ENCODE measurements around the gene PRORP. TPM values are rescaled to one million over a fixed set of nuclear protein-coding genes. Genes with fewer than 3 reads are reported as not detected.
"Not testable (repeated sequence)": the region's sequence is repeated elsewhere in the genome, so short reads cannot be mapped to it uniquely, and the experiment has no call there.

PRORP gene
- total RNA-seq, 2 experiments from 2014 or later: 40.2 to 46.0 TPM

DNA sequence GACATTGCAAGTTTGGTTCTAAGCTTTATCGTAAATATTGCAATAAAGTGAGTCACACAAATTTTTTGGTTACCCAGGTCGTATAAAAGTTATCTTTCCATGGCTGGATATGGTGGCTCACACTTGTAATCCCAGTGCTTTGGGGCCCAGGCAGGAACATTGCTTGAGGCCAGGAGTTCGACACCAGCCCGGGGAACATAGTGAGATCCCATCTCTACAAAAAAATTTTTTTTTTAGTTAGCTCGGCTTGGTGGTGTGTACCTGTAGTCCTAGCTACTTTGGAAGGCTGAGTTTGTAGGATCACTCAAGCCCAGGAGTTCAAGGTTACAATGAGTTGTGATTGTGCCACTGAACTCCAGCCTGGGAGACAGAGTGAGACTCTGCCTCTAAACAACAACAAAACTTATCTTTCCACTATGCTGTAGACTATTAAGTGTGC, 24.4 kb downstream of the PRORP start:
- POLR2A ChIA-PET: no interaction called here
- peaks cover 25% of the 10 kb centered on the region for H3K36me3 Mint-ChIP-seq (ENCODE audit: low read depth)
- H3K4me3 Mint-ChIP-seq: no peak overlapping the region
- CTCF ChIA-PET: interaction anchor here (1.0 kb wide), 2 partner anchors 9 to 15 kb away, joined by 4 read pairs; no protein-coding TSS in a partner anchor
- no peaks in the 10 kb centered on the region for H3K9me3 Mint-ChIP-seq
- no peak for DNase-seq
- H3K4me1 Mint-ChIP-seq: no peaks in the 10 kb centered on the region
- no peak overlapping the region for H3K27ac Mint-ChIP-seq
- no peaks in the 10 kb centered on the region for H3K27me3 Mint-ChIP-seq

DNA sequence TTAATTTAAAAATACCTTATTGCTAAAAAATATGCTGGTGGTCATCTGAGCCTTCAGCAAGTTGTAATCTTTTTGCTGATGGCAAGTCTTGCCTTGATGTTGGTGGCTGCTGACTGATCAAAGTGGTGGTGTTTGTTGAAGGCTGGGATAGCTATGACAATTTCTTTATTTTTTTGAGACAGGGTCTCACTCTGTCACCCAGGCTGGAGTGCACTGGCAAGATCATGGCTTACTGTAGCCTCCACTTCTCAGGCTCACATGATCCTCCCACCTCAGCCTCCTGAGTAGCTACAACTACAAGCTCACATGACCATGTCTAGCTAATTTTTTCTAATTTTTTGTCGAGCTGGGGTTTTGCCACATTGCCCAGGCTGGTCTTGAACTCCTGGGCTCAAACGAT, 24.8 kb downstream of the PRORP start:
- H3K27me3 Mint-ChIP-seq: no peaks in the 10 kb centered on the region
- no peak overlapping the region for H3K4me3 Mint-ChIP-seq
- H3K4me1 Mint-ChIP-seq: no peaks in the 10 kb centered on the region
- CTCF ChIA-PET: interaction anchor here (0.5 to 1.0 kb wide), 3 partner anchors 9 to 121 kb away, joined by 4 read pairs; no protein-coding TSS in a partner anchor
- peaks cover 25% of the 10 kb centered on the region for H3K36me3 Mint-ChIP-seq (ENCODE audit: low read depth)
- no peak overlapping the region for H3K27ac Mint-ChIP-seq
- H3K9me3 Mint-ChIP-seq: no peaks in the 10 kb centered on the region
- POLR2A ChIA-PET: no interaction called here
- DNase-seq: no peak

GRCh38 chr14:35147711-35148110, 25.4 kb downstream of the PRORP start:
- ChIA-PET POLR2A (no interaction called here), CTCF (interaction anchor here (0.5 kb wide), 1 partner anchor 120 kb away, joined by 4 read pairs; no protein-coding TSS in a partner anchor)
- H3K4me1 Mint-ChIP-seq: no peaks in the 10 kb centered on the region
- H3K9me3 Mint-ChIP-seq: no peaks in the 10 kb centered on the region
- no peaks in the 10 kb centered on the region for H3K27me3 Mint-ChIP-seq
- no peak overlapping the region for H3K27ac Mint-ChIP-seq
- DNase-seq: no peak
- peaks cover 25% of the 10 kb centered on the region for H3K36me3 Mint-ChIP-seq (ENCODE audit: low read depth)
- no peak overlapping the region for H3K4me3 Mint-ChIP-seq

DNA sequence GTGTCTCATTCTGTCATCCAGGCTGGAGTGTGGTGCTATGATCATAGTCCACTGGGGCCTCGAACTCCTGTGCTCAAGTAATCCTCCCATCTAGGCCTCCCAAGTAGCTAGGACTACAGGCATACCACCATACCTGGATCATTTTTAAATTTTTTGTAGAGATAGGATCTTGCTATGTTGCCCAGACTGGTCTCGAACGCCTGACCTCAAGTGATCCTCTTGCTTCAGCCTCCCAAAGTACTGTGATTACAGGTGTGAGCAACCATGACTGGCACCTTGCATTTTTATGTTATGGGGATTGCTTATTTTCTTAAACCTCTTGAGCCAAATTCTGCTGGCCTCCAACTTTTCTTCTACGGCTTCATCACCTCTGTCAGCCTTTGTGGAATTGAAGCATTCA, 26.9 kb downstream of the PRORP start:
- peaks cover 4% of the 10 kb centered on the region for H3K4me1 Mint-ChIP-seq
- no peaks in the 10 kb centered on the region for H3K9me3 Mint-ChIP-seq
- POLR2A ChIA-PET: no interaction called here
- H3K4me3 Mint-ChIP-seq: no peak overlapping the region
- CTCF ChIA-PET: interaction anchor here (2.6 kb wide), 1 partner anchor 14 kb away, joined by 8 read pairs; no protein-coding TSS in a partner anchor
- no peaks in the 10 kb centered on the region for H3K27me3 Mint-ChIP-seq
- no peak overlapping the region for H3K27ac Mint-ChIP-seq
- DNase-seq: no peak
- H3K36me3 Mint-ChIP-seq (ENCODE audit: low read depth): peaks cover 30% of the 10 kb centered on the region

- H3K9me3 Mint-ChIP-seq, POLR2A ChIA-PET, H3K27me3 Mint-ChIP-seq, H3K4me3 Mint-ChIP-seq, DNase-seq, H3K27ac Mint-ChIP-seq, CTCF ChIA-PET: not testable (repeated sequence)
- peaks cover 26% of the 10 kb centered on the region for H3K36me3 Mint-ChIP-seq (ENCODE audit: low read depth)
- peaks cover 21% of the 10 kb centered on the region for H3K4me1 Mint-ChIP-seq
Observed at GRCh38 chr14:35152531-35152930, 30.2 kb downstream of the PRORP start.

GRCh38 chr14:35154016-35154415, 31.7 kb downstream of the PRORP start:
- no peaks in the 10 kb centered on the region for H3K9me3 Mint-ChIP-seq
- peaks cover 27% of the 10 kb centered on the region for H3K36me3 Mint-ChIP-seq (ENCODE audit: low read depth)
- no peak overlapping the region for H3K4me3 Mint-ChIP-seq
- H3K27ac Mint-ChIP-seq: peak overlapping the region; percentile 41
- DNase-seq: no peak
- POLR2A ChIA-PET: no interaction called here
- peaks cover 21% of the 10 kb centered on the region for H3K4me1 Mint-ChIP-seq
- CTCF ChIA-PET: no interaction called here
- no peaks in the 10 kb centered on the region for H3K27me3 Mint-ChIP-seq

- DNase-seq: no peak
- H3K27me3 Mint-ChIP-seq: no peaks in the 10 kb centered on the region
- H3K27ac Mint-ChIP-seq: peak overlapping the region; percentile 23
- CTCF ChIA-PET: interaction anchor here (1.1 to 1.6 kb wide), 3 partner anchors 9 to 431 kb away, joined by 3 to 4 read pairs (median 4); no protein-coding TSS in a partner anchor
- no peak overlapping the region for H3K4me3 Mint-ChIP-seq
- POLR2A ChIA-PET: interaction anchor here (0.7 kb wide), 1 partner anchor 160 kb away, joined by 4 read pairs; no protein-coding TSS in a partner anchor
- peaks cover 29% of the 10 kb centered on the region for H3K36me3 Mint-ChIP-seq (ENCODE audit: low read depth)
- H3K4me1 Mint-ChIP-seq: peaks cover 33% of the 10 kb centered on the region
- no peaks in the 10 kb centered on the region for H3K9me3 Mint-ChIP-seq
Observed at GRCh38 chr14:35155962-35156361, 33.6 kb downstream of the PRORP start.

DNA sequence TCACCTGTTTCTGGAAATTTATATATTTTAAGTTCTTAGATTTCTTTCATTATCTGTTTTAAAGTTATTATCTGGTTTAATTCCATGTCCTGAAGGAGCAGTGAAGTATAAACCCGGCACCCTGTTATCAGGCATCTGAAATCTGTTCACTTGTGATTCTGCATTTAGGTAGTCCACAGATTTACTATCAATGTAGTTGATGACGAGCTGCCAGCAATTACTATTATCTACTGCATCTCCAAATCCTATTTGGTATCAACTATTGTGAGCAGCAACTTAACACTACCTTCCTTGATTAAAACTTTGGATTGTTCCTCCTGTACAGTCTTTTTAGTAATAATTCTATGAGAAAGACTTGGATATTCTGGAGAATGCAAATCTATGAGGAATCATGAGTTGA, 36.1 kb downstream of the PRORP start:
- CTCF ChIA-PET: interaction anchor here (0.5 kb wide), 1 partner anchor 41 kb away, joined by 4 read pairs; no protein-coding TSS in a partner anchor
- DNase-seq: no peak
- Mint-ChIP-seq H3K9me3 (no peaks in the 10 kb centered on the region), H3K36me3 (ENCODE audit: low read depth) (peaks cover 21% of the 10 kb centered on the region), H3K4me1 (peaks cover 44% of the 10 kb centered on the region), H3K27ac (no peak overlapping the region), H3K4me3 (no peak overlapping the region), H3K27me3 (no peaks in the 10 kb centered on the region)
- POLR2A ChIA-PET: no interaction called here

DNA sequence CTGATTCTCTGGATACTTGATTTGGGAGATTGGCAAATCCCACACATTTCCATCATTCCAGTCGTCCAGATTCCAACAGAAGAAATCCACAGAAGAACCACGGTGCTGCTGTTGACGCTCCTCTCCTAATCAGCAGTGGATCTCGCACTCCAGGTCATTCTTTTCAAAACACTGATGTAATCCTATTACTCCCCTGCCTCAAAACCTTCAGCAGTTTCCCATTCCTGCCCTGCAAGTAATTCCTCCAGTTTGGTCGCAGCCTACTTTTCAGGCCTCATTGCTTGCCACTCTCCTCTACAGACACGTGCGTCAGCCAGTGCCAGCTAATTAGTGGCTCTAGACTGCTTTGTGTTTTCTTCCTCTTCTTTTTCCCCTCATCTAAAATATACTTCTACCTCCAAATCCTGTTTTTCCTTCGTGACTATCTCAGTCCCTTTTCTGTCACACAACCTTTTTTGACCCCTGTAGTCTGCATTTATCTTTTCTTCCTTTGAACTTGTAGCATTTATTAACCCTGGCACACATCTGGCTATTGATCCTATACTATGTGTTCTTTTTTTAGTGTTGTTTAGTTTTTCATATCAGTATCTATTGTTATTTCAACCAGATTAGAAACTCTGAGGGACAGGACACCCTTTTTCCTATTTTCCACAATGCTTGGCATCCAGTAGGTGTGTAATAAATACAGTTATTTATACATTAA, 36.8 kb downstream of the PRORP start:
- peaks cover 21% of the 10 kb centered on the region for H3K36me3 Mint-ChIP-seq (ENCODE audit: low read depth)
- H3K27me3 Mint-ChIP-seq: no peaks in the 10 kb centered on the region
- no peaks in the 10 kb centered on the region for H3K9me3 Mint-ChIP-seq
- no peak for DNase-seq
- H3K27ac Mint-ChIP-seq: no peak overlapping the region
- H3K4me1 Mint-ChIP-seq: peaks cover 41% of the 10 kb centered on the region
- H3K4me3 Mint-ChIP-seq: no peak overlapping the region
- POLR2A ChIA-PET: no interaction called here
- CTCF ChIA-PET: interaction anchor here (0.5 to 1.0 kb wide), 2 partner anchors 15 to 42 kb away, joined by 3 to 4 read pairs; no protein-coding TSS in a partner anchor

- H3K4me1 Mint-ChIP-seq: peaks cover 35% of the 10 kb centered on the region
- no peaks in the 10 kb centered on the region for H3K9me3 Mint-ChIP-seq
- H3K27ac Mint-ChIP-seq: no peak overlapping the region
- ChIA-PET POLR2A (no interaction called here), CTCF (interaction anchor here (1.0 kb wide), 1 partner anchor 16 kb away, joined by 3 read pairs; no protein-coding TSS in a partner anchor)
- H3K4me3 Mint-ChIP-seq: no peak overlapping the region
- peaks cover 23% of the 10 kb centered on the region for H3K36me3 Mint-ChIP-seq (ENCODE audit: low read depth)
- H3K27me3 Mint-ChIP-seq: no peaks in the 10 kb centered on the region
- DNase-seq: no peak
Observed at GRCh38 chr14:35159742-35160409, 37.5 kb downstream of the PRORP start.

GRCh38 chr14:35161231-35161630, 38.9 kb downstream of the PRORP start:
- H3K27ac Mint-ChIP-seq: no peak overlapping the region
- ChIA-PET CTCF (interaction anchor here (1.1 kb wide), 1 partner anchor 15 kb away, joined by 4 read pairs; no protein-coding TSS in a partner anchor), POLR2A (no interaction called here)
- peaks cover 25% of the 10 kb centered on the region for H3K36me3 Mint-ChIP-seq (ENCODE audit: low read depth)
- no peak for DNase-seq
- no peaks in the 10 kb centered on the region for H3K9me3 Mint-ChIP-seq
- H3K27me3 Mint-ChIP-seq: no peaks in the 10 kb centered on the region
- H3K4me3 Mint-ChIP-seq: no peak overlapping the region
- H3K4me1 Mint-ChIP-seq: peaks cover 27% of the 10 kb centered on the region

GRCh38 chr14:35163384-35163783, 41.0 kb downstream of the PRORP start:
- Mint-ChIP-seq H3K36me3 (ENCODE audit: low read depth) (peaks cover 29% of the 10 kb centered on the region), H3K4me1 (peaks cover 23% of the 10 kb centered on the region)

GRCh38 chr14:35164849-35165248, 42.5 kb downstream of the PRORP start:
- Mint-ChIP-seq H3K27me3 (no peaks in the 10 kb centered on the region), H3K9me3 (peaks cover 6% of the 10 kb centered on the region), H3K27ac (no peak overlapping the region), H3K4me3 (no peak overlapping the region), H3K4me1 (peaks cover 23% of the 10 kb centered on the region), H3K36me3 (ENCODE audit: low read depth) (peaks cover 27% of the 10 kb centered on the region)
- POLR2A ChIA-PET: no interaction called here
- DNase-seq: no peak
- CTCF ChIA-PET: no interaction called here

More at GRCh38 chr14:35163384-35163783, 41.0 kb downstream of the PRORP start:
- ChIA-PET POLR2A (no interaction called here), CTCF (no interaction called here)
- DNase-seq: no peak
- no peaks in the 10 kb centered on the region for H3K9me3 Mint-ChIP-seq
- no peak overlapping the region for H3K27ac Mint-ChIP-seq
- no peak overlapping the region for H3K4me3 Mint-ChIP-seq
- no peaks in the 10 kb centered on the region for H3K27me3 Mint-ChIP-seq
